HL-60 (cell line): ENCODE data around the gene CSTF2T.

Experiments
- DNase-seq, 2 experiments: peaks; one replicate each; pipeline ENCODE4 v3.0.0-alpha.2; 2010 to 2020; ENCODE audit warnings: low read depth in 1 of 2, low spot score in 1 of 2
- H3K27ac ChIP-seq: fragments of 250-450 bp; sonication (Bioruptor Pico); replicated peaks from 2 replicates; pipeline ENCODE4 v1.5.1; 2020; ENCODE audit warnings: mild to moderate bottlenecking, moderate library complexity
- H3K27me3 ChIP-seq: fragments of 250-450 bp; sonication (Bioruptor Pico); 2 replicates; pipeline ENCODE4 v1.5.1; 2021; ENCODE audit warnings: mild to moderate bottlenecking, moderate library complexity; ENCODE audit not compliant: insufficient read depth, poor library complexity, severe bottlenecking
- H3K4me3 ChIP-seq: replicated peaks from 2 replicates; pipeline ENCODE4 v1.5.1; 2011; ENCODE audit warnings: mild to moderate bottlenecking, control low read depth, low read length; ENCODE audit not compliant: insufficient read depth
- GABPA ChIP-seq: IDR thresholded peaks from 2 replicates; pipeline ENCODE4 v1.6.1; 2012; ENCODE audit warnings: low read depth
- POLR2AphosphoS5 ChIP-seq: IDR thresholded peaks from 2 replicates; pipeline ENCODE4 v1.6.1; 2012; ENCODE audit warnings: low read depth
- REST ChIP-seq: IDR thresholded peaks from 2 replicates; pipeline ENCODE4 v1.6.1; 2012; ENCODE audit warnings: low read depth; ENCODE audit not compliant: insufficient replicate concordance
- SPI1 ChIP-seq: IDR thresholded peaks from 2 replicates; pipeline ENCODE4 v1.6.1; 2012; ENCODE audit warnings: low read depth, mild to moderate bottlenecking, borderline replicate concordance
- TF ChIP-seq, protein P1 (sequence below): IDR thresholded peaks from one replicate; pipeline ENCODE4 v1.5.1; 2011; ENCODE audit warnings: low read length, control low read depth, inconsistent platforms; ENCODE audit not compliant: insufficient read depth

Gene CSTF2T

DNA sequence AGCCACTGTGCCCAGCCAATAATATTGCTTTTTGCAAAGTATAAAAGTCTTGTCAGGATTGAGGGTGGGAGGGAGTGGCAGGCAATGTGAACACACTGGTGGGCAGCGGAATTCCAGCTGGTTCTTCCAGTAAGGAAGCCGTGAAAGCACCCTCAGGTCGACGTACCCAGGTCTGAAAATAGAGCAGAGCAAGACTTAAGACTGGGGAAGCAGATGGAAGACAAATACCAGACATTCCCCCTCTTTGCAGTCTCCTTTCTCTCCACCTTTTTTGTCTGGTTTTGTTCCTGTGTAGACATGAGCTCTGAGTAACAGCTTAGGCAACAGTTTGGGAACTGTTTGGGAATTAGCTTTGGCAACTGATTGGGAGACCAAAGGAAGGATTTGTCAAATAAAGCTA lies 17.6 kb upstream of the CSTF2T start:
- TF ChIP-seq REST (no peak), SPI1 (no peak), POLR2AphosphoS5 (no peak), GABPA (no peak)
- TF ChIP-seq, protein P1, sequence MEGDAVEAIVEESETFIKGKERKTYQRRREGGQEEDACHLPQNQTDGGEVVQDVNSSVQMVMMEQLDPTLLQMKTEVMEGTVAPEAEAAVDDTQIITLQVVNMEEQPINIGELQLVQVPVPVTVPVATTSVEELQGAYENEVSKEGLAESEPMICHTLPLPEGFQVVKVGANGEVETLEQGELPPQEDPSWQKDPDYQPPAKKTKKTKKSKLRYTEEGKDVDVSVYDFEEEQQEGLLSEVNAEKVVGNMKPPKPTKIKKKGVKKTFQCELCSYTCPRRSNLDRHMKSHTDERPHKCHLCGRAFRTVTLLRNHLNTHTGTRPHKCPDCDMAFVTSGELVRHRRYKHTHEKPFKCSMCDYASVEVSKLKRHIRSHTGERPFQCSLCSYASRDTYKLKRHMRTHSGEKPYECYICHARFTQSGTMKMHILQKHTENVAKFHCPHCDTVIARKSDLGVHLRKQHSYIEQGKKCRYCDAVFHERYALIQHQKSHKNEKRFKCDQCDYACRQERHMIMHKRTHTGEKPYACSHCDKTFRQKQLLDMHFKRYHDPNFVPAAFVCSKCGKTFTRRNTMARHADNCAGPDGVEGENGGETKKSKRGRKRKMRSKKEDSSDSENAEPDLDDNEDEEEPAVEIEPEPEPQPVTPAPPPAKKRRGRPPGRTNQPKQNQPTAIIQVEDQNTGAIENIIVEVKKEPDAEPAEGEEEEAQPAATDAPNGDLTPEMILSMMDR = no peak

GRCh38 chr10:51711519-51711891 lies 12.1 kb upstream of the CSTF2T start:
- no peak for DNase-seq
- Histone ChIP-seq H3K27me3 (no peaks in the 10 kb centered on the region), H3K27ac (no peak overlapping the region), H3K4me3 (no peak overlapping the region)
- TF ChIP-seq SPI1 (no peak), REST (no peak), POLR2AphosphoS5 (no peak), GABPA (no peak)
- TF ChIP-seq, protein P1 = no peak

More for the DNA sequence above, 17.6 kb upstream of the CSTF2T start:
- no peak for DNase-seq
- H3K4me3 ChIP-seq = no peak overlapping the region
- H3K27ac ChIP-seq = no peak overlapping the region
- H3K27me3 ChIP-seq = no peaks in the 10 kb centered on the region

DNA sequence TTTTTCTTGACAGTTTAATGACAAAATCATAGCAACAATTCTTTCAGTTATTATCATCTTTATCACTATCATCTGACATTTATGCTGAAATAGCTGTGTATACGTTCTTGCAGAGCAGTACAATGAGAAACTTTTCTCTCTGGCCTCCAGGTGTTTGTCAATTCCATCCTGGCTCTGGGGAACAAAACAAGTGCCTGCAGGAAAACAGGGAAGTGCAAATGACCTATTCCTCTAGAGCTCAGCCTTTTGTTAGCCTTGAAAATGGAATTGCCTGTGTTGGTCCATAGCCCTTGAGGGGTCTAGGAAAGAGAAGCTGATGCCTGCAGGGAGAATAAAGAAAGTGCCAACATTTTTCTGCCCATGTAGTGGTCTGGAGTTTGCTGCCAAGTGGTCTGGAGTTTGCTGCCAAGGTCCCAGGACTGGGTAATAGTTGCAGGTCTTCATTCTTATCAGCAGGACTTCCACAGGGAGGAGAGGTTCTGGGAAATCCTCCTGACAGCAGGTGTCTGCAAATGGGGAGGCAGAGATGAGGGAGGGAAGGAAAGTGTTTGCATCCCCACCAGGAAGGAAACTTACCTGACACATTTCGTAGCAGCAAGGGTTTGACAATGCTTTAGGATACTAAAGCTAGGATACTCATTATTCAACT lies 10.1 kb upstream of the CSTF2T start:
- TF ChIP-seq POLR2AphosphoS5 (no peak), SPI1 (no peak), GABPA (no peak), REST (no peak)
- TF ChIP-seq, protein P1 = no peak
- DNase-seq = no peak
- H3K27ac ChIP-seq = no peak overlapping the region
- H3K4me3 ChIP-seq = no peak overlapping the region
- no peaks in the 10 kb centered on the region for H3K27me3 ChIP-seq
